Measurements from ENCODE around the gene SMAP1.

- TF ChIP-seq CTCF (IDR thresholded peaks at IDR 0.05), result no peak
- no peak for TF ChIP-seq POLR2A (IDR thresholded peaks at IDR 0.05)
Observed at GRCh38 chr6:70735513-70735912, 67.8 kb downstream of the SMAP1 start.

Measured in heart left ventricle (tissue), 13 donors.